NCI-H1436 (cell line): ENCODE measurements around the gene RAPGEF5.
"Not testable (repeated sequence)": the region's sequence is repeated elsewhere in the genome, so short reads cannot be mapped to it uniquely, and the experiment has no call there.

Source experiments
- DNase-seq: peaks from one replicate; lab custom pipeline; 2025; lab: John Stamatoyannopoulos, UW

The RAPGEF5 gene

GRCh38 chr7:22082886-22083703, 273.9 kb downstream of the RAPGEF5 start:
- DNase-seq: peak; percentile 66

- DNase-seq: no peak
Observed at GRCh38 chr7:22082553-22082885, 274.4 kb downstream of the RAPGEF5 start.

GRCh38 chr7:22080219-22080618, 276.7 kb downstream of the RAPGEF5 start:
- not testable (repeated sequence) for DNase-seq

- DNase-seq: not testable (repeated sequence)
Observed at GRCh38 chr7:22078872-22079271, 278.1 kb downstream of the RAPGEF5 start.

GRCh38 chr7:22075561-22075960, 281.4 kb downstream of the RAPGEF5 start:
- no peak for DNase-seq

- DNase-seq: no peak
Observed at GRCh38 chr7:22074897-22075296, 282.1 kb downstream of the RAPGEF5 start.
